Parathyroid adenoma (tissue), 2 donors: ENCODE measurements around the gene RRAGD.

Experiments used
- H2AFZ ChIP-seq: fragments of 300-600 bp; sonication (generic); one replicate; pipeline ENCODE4 v1.7.0; 2017; ENCODE audit warnings: antibody characterized with exemption, mild to moderate bottlenecking
- H3K27ac ChIP-seq: fragments of 300-600 bp; sonication (generic); one replicate; pipeline ENCODE4 v1.7.0; 2017
- H3K27me3 ChIP-seq: fragments of 300-600 bp; sonication (generic); one replicate; pipeline ENCODE4 v1.7.0; 2017; ENCODE audit warnings: low read length; ENCODE audit not compliant: control insufficient read depth, insufficient read depth
- H3K36me3 ChIP-seq: fragments of 300-600 bp; sonication (generic); one replicate; pipeline ENCODE4 v1.7.0; 2017; ENCODE audit warnings: low read length; ENCODE audit not compliant: control insufficient read depth, insufficient read depth
- H3K4me1 ChIP-seq: fragments of 300-600 bp; sonication (generic); one replicate; pipeline ENCODE4 v1.7.0; 2017; ENCODE audit warnings: control low read depth
- H3K4me2 ChIP-seq: fragments of 300-600 bp; sonication (generic); one replicate; pipeline ENCODE4 v1.7.0; 2017; ENCODE audit warnings: low read length
- H3K4me3 ChIP-seq: fragments of 300-600 bp; sonication (generic); one replicate; pipeline ENCODE4 v1.7.0; 2017; ENCODE audit warnings: low read depth, low read length
- H3K79me2 ChIP-seq: fragments of 300-600 bp; sonication (generic); one replicate; pipeline ENCODE4 v1.7.0; 2017; ENCODE audit warnings: control low read depth
- H3K9ac ChIP-seq: fragments of 300-600 bp; sonication (generic); one replicate; pipeline ENCODE4 v1.7.0; 2017; ENCODE audit warnings: mild to moderate bottlenecking
- H3K9me3 ChIP-seq: fragments of 300-600 bp; sonication (generic); one replicate; pipeline ENCODE4 v1.7.0; 2017; ENCODE audit warnings: low read length; ENCODE audit not compliant: control insufficient read depth
- TF ChIP-seq, protein P1 (sequence below): fragments of 300-600 bp; sonication (generic); IDR thresholded peaks from one replicate; pipeline ENCODE4 v1.7.0; 2017; ENCODE audit warnings: antibody characterized with exemption, mild to moderate bottlenecking
- donor health status: primary hyperparathyroidism.

RRAGD gene

DNA sequence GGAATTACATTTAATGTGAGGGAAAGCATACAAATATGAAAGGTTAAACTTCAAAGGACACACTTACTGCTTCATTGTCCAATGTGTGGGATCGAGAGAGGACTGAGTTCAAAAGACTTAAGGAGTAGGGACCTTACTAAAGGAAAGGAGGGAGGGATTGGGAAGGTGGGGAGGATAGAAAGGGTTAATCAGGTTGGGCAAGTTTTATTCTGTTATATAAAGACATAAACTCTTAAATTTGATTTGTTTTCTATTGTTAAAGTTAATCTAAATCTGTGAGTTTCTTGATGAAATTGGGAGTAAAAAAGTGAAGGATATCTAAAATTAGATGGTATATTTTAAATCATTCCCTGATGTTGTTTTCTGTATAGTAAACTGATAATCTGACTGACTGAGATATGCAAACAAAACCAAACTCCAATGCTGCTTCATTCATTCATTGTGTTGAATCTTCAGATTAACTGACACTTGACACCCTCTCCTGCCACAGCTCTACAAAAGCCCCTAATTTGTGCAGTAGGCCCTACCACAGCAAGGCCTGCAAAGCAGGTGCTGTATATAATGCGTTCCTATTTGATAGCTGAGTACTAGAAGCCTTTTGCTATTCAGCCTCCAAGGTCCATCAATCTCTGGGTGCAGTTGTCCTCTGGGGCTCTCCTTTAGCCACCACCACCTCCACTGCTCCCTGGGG, 58.2 kb downstream of the RRAGD start:
- Histone ChIP-seq H3K4me2 (no peak overlapping the region), H3K36me3 (no peaks in the 10 kb centered on the region), H3K9ac (no peak overlapping the region), H3K4me1 (peaks cover 13% of the 10 kb centered on the region), H3K27ac (peak overlapping the region; percentile 95), H3K79me2 (peaks cover 28% of the 10 kb centered on the region), H3K9me3 (no peaks in the 10 kb centered on the region), H3K4me3 (no peak overlapping the region), H3K27me3 (no peaks in the 10 kb centered on the region), H2AFZ (peak overlapping the region; percentile 38)
- TF ChIP-seq, protein P1, sequence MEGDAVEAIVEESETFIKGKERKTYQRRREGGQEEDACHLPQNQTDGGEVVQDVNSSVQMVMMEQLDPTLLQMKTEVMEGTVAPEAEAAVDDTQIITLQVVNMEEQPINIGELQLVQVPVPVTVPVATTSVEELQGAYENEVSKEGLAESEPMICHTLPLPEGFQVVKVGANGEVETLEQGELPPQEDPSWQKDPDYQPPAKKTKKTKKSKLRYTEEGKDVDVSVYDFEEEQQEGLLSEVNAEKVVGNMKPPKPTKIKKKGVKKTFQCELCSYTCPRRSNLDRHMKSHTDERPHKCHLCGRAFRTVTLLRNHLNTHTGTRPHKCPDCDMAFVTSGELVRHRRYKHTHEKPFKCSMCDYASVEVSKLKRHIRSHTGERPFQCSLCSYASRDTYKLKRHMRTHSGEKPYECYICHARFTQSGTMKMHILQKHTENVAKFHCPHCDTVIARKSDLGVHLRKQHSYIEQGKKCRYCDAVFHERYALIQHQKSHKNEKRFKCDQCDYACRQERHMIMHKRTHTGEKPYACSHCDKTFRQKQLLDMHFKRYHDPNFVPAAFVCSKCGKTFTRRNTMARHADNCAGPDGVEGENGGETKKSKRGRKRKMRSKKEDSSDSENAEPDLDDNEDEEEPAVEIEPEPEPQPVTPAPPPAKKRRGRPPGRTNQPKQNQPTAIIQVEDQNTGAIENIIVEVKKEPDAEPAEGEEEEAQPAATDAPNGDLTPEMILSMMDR, result no peak

DNA sequence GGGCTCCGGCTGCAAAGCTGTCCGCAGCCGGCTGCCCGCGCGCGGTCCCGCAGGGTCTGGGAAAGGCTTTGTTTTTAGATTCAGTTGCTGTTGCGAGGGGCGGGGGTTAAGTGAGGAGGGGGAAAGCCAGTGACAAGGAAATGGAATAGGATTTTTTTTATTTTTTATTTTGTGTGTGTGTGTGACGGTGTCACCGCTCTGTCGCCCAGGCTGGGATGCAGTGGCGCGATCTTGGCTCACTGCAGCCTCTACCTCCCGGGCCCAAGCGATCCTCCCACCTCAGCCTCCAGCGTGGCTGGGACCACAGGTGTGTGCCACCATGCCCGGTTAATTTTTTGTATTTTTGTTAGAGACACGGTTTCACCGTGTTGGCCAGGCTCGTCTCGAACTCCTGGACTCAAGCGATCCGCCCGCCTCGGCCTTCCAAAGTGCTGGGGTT, 58.9 kb downstream of the RRAGD start:
- Histone ChIP-seq H3K27me3 (no peaks in the 10 kb centered on the region), H3K36me3 (no peaks in the 10 kb centered on the region), H3K4me1 (peaks cover 17% of the 10 kb centered on the region), H3K9ac (peak overlapping the region; percentile 99), H3K4me3 (peak overlapping the region; percentile 80), H3K79me2 (peaks cover 35% of the 10 kb centered on the region), H3K4me2 (peak overlapping the region; percentile 79), H3K27ac (peak overlapping the region; percentile 95), H2AFZ (peak overlapping the region; percentile 100), H3K9me3 (no peaks in the 10 kb centered on the region)
- TF ChIP-seq, protein P1, result no peak

DNA sequence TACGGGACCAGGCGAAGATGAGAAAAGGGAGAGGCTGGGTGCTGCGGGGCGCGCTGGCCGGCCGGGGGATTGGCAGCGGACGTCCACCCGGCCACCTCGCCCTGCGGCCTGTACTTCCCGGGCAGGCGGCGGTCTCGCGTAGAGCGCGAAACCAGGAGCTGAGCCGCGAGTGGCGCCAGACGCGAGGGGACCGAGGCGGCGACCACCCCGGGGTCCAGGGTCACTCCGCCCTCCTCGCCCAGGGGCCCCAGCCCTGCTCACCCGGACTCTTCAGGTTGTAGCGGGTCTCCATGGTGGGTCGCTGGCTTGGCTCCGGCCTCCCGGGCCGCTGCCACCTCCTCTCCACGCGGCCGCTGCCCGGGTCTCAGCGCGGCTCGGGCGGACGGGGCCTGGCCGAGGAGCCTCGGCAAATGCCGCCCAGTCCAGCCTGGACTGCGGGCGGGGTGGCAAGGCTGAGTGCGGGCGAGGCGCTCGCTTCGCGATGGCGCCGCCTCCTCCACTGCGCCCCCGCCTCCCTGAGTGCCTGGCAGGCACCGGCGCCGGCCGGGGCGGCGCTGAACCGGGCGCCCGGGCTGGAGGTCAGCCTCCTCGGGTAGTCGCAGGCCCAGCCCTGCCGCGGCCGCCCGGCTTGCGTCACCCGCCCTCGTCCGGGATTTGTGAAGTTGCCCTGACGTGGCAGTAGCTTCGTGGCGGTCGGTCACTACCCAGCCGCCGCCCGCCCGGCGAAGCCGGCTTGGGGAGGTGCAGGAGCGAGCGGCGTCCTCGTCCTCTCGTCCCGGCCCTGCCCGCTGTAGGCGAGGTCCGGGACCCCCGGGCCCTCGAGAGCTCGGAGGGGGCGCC, 59.6 kb downstream of the RRAGD start, which contains the start of gene UBE2J1:
Gene UBE2J1 (minus strand): TSS at position 445 of the 840 bp plus-strand sequence. CDS start 153 bp downstream, at position 292.
- Histone ChIP-seq H3K27me3 (no peaks in the 10 kb centered on the region), H3K9ac (peak within 1 kb of the TSS; percentile 99), H3K4me2 (peak within 1 kb of the TSS; percentile 79), H3K4me1 (peaks cover 24% of the 10 kb centered on the region), H3K36me3 (no peaks in the 10 kb centered on the region), H3K4me3 (peak within 1 kb of the TSS; percentile 80), H2AFZ (peak within 1 kb of the TSS; percentile 100), H3K9me3 (no peaks in the 10 kb centered on the region), H3K79me2 (peaks cover 42% of the 10 kb centered on the region), H3K27ac (peak within 1 kb of the TSS; percentile 95)
- TF ChIP-seq, protein P1, result peak; percentile 5

DNA sequence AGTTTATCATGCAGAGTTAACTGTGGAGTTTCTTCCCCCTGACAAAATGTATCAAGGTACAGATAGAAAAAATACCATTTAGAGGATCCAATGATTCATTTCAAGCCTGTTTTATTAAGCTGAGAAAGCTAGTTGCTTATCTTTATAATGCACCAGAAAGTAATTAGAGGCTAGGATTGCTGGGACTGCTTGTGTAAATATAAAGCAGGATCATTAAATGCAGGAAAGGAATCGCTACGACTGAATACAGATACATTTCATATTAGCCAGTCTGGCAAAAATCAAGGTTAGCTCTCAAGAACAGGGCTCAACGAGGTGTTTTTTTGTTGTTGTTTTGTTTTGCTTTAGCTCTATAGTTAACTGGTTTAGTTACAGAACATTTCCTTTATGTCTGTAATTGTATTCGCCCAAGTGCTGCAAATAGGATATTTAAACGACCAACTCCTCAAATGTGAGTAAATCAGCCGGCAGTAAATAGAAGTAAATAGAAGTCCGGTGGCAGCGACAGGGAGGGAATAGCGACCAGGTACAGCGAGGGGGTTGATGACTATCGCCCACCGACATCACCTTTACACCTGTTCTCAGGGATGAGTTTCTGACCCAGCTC, 60.3 kb downstream of the RRAGD start:
- Histone ChIP-seq H2AFZ (peak overlapping the region; percentile 100), H3K9ac (peak overlapping the region; percentile 99), H3K4me3 (peak overlapping the region; percentile 80), H3K9me3 (no peaks in the 10 kb centered on the region), H3K36me3 (no peaks in the 10 kb centered on the region), H3K27ac (peak overlapping the region; percentile 95), H3K4me2 (peak overlapping the region; percentile 79), H3K4me1 (peaks cover 25% of the 10 kb centered on the region), H3K79me2 (peaks cover 45% of the 10 kb centered on the region), H3K27me3 (no peaks in the 10 kb centered on the region)
- TF ChIP-seq, protein P1, result no peak
